ENCODE data around the gene CENPC.

DNA sequence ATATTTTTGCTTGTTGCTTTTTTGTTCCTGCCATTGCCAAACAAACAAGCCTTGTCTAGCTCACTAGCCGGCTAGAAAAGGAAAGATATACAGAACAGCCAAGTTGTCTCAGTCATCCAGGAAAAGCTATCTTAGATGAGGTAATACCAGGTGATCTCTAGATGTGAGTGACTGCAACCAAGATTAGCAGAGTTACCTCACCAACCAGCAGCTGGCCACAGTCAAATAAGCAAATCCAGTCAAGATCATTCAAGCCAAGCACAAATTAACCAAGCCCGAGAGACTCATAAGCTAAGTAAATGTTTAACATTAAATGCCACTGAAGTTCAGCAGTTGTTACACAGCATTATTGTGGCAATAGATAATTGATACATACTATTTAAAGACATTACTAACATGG, 108.6 kb downstream of the CENPC start:
- TF ChIP-seq, protein P1, sequence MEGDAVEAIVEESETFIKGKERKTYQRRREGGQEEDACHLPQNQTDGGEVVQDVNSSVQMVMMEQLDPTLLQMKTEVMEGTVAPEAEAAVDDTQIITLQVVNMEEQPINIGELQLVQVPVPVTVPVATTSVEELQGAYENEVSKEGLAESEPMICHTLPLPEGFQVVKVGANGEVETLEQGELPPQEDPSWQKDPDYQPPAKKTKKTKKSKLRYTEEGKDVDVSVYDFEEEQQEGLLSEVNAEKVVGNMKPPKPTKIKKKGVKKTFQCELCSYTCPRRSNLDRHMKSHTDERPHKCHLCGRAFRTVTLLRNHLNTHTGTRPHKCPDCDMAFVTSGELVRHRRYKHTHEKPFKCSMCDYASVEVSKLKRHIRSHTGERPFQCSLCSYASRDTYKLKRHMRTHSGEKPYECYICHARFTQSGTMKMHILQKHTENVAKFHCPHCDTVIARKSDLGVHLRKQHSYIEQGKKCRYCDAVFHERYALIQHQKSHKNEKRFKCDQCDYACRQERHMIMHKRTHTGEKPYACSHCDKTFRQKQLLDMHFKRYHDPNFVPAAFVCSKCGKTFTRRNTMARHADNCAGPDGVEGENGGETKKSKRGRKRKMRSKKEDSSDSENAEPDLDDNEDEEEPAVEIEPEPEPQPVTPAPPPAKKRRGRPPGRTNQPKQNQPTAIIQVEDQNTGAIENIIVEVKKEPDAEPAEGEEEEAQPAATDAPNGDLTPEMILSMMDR (IDR thresholded peaks at IDR 0.05) = no peak
- TF ChIP-seq POLR2A (IDR thresholded peaks at IDR 0.05) (no peak), POLR2AphosphoS5 (IDR thresholded peaks at IDR 0.05) (no peak)
